ENCODE results near the gene SNTA1. TPM values are rescaled to one million over a fixed set of nuclear protein-coding genes. Genes with fewer than 3 reads are reported as not detected.

The SNTA1 gene
- total and polyA plus RNA-seq, 2 of the 13 experiments (the other 11 are each of a cell fraction or from before 2014, with no cell fraction given): 16.4 to 18.3 TPM

DNA sequence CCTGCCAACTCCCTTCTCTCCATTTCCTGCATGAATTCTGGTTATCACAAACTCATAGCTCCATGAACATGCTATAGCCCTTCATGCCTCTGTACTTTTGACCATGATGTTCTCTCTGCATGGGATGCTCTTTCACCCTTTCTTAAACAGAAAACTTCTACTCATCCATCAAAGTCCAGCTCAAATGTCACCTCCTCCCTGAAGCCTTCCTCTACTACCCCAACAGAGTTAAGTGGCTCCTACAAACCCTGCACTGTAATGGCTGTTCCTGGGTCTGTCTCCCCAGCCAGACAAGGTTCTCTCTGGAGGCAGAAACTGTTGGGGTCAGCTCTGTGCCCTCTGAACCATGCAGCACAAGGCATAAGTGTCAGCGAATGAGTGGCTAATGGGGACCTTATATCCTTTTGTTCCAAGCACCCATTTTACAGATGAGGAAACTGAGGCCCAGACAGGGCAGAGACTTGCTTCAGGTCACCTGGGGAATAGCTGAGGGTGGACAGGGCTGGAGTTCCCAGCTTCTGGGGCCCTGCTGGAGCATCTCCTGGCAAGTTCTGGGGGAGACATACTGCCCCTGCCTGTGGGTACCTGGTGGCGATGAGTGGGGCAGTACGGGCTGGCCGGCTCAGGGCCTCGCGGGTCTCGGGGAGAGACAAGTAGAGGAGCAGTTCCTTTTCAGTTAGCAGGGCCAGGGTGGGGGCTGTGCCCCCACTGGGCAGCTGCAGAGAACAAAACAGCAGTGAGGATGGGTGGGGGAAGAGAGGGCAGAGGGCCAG is 31.7 kb downstream of the SNTA1 start:
- Histone ChIP-seq H3K4me3 (replicated peaks in 1 of 3; ENCODE audit: insufficient read depth in 1 of 3, low read depth in 2 of 3, low read length in 3 of 3) (no peak overlapping the region), H3K4me2 (ENCODE audit: low read depth, low read length) (no peak overlapping the region), H3K9me3 (ENCODE audit: low read length) (no peaks in the 10 kb centered on the region), H3K4me1 (ENCODE audit: insufficient read depth, low read length) (no peaks in the 10 kb centered on the region), H3K27me3 (ENCODE audit: control insufficient read depth in 1 of 2, insufficient read depth in 2 of 2, low read length in 2 of 2) (no peaks in the 10 kb centered on the region), H2AFZ (ENCODE audit: low read length) (no peak overlapping the region), H3K9ac (ENCODE audit: insufficient read depth, low read depth, low read length) (no peak overlapping the region), H3K79me2 (ENCODE audit: insufficient read depth, low read length) (no peaks in the 10 kb centered on the region), H4K20me1 (ENCODE audit: insufficient read depth, low read length) (no peaks in the 10 kb centered on the region), H3K27ac (ENCODE audit: extremely low read length, insufficient read depth, low read length) (no peak overlapping the region), H3K36me3 (replicated peaks in 1 of 2; ENCODE audit: control insufficient read depth in 1 of 2, insufficient read depth in 2 of 2, low read length in 2 of 2) (peaks cover 30 to 41% of the 10 kb centered on the region in 2 experiments)
- no peak for FAIRE-seq
- intact Hi-C loops (cut with micrococcal nuclease; ENCODE audit: unreplicated experiment) (no loop called here), in situ Hi-C loops (cut with HindIII; ENCODE audit: extremely low pct_ligation_motif_present, low pct_unique_long_range_greater_than_20kb) (no loop called here)
- DNase-seq (ENCODE audit: low spot score): no peak
- ChIA-PET POLR2A (interaction anchor here (0.8 kb wide), 1 partner anchor 39 kb away, joined by 3 read pairs; no protein-coding TSS in a partner anchor), CTCF (ENCODE audit: low intra/inter-chr PET ratio, low total read pairs) (no interaction called here)
- no TSS peak for BruUV-seq (replicated peaks)
- 97% methylated on average over 7 of the region's 7 CpGs for WGBS (ENCODE audit: low lambda C conversion rate)
- no peak for ATAC-seq
- TF ChIP-seq GLMP (CRISPR knock-in tag; IDR thresholded peaks at IDR 0.05; ENCODE audit: borderline replicate concordance) (no peak), RXRA (CRISPR knock-in tag; IDR thresholded peaks at IDR 0.05) (0 out of 2 replicates have a peak, but pooled peaks have one; percentile 15), ZMYM3 (CRISPR knock-in tag; IDR thresholded peaks at IDR 0.05) (peak; percentile 63; the same call in 1 of the 2 replicates), HDAC6 (IDR thresholded peaks at IDR 0.05; ENCODE audit: low read depth, low read length) (no peak), BCL6 (CRISPR knock-in tag; IDR thresholded peaks at IDR 0.05) (no peak), ZNF773 (CRISPR knock-in tag; IDR thresholded peaks at IDR 0.05; ENCODE audit: borderline replicate concordance) (no peak), CHD4 (IDR thresholded peaks at IDR 0.05; ENCODE audit: borderline replicate concordance, low read length) (peak; percentile 52; the same call in 1 of the 2 replicates), MED13 (CRISPR knock-in tag; IDR thresholded peaks at IDR 0.05) (no peak), POLR2A (IDR thresholded peaks at IDR 0.05; ENCODE audit: insufficient read depth in 1 of 2, low read depth in 2 of 2, low read length in 2 of 2) (no peak), SP4 (CRISPR knock-in tag; IDR thresholded peaks at IDR 0.05) (no peak), ZNF629 (CRISPR knock-in tag; conservative IDR thresholded peaks at IDR 0.05) (peak; percentile 95), ZFYVE20 (CRISPR knock-in tag; IDR thresholded peaks at IDR 0.05; ENCODE audit: borderline replicate concordance, low read depth) (no peak), AGO2 (optimal IDR thresholded peaks at IDR 0.05; ENCODE audit: low read depth, low read length) (peak; percentile 23)
- TF ChIP-seq, protein P1, sequence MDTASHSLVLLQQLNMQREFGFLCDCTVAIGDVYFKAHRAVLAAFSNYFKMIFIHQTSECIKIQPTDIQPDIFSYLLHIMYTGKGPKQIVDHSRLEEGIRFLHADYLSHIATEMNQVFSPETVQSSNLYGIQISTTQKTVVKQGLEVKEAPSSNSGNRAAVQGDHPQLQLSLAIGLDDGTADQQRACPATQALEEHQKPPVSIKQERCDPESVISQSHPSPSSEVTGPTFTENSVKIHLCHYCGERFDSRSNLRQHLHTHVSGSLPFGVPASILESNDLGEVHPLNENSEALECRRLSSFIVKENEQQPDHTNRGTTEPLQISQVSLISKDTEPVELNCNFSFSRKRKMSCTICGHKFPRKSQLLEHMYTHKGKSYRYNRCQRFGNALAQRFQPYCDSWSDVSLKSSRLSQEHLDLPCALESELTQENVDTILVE (CRISPR knock-in tag; IDR thresholded peaks at IDR 0.05): no peak
- TF ChIP-seq, protein P2, sequence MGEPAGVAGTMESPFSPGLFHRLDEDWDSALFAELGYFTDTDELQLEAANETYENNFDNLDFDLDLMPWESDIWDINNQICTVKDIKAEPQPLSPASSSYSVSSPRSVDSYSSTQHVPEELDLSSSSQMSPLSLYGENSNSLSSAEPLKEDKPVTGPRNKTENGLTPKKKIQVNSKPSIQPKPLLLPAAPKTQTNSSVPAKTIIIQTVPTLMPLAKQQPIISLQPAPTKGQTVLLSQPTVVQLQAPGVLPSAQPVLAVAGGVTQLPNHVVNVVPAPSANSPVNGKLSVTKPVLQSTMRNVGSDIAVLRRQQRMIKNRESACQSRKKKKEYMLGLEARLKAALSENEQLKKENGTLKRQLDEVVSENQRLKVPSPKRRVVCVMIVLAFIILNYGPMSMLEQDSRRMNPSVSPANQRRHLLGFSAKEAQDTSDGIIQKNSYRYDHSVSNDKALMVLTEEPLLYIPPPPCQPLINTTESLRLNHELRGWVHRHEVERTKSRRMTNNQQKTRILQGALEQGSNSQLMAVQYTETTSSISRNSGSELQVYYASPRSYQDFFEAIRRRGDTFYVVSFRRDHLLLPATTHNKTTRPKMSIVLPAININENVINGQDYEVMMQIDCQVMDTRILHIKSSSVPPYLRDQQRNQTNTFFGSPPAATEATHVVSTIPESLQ (CRISPR knock-in tag; conservative IDR thresholded peaks at IDR 0.05): no peak
- TF ChIP-seq, protein P3, sequence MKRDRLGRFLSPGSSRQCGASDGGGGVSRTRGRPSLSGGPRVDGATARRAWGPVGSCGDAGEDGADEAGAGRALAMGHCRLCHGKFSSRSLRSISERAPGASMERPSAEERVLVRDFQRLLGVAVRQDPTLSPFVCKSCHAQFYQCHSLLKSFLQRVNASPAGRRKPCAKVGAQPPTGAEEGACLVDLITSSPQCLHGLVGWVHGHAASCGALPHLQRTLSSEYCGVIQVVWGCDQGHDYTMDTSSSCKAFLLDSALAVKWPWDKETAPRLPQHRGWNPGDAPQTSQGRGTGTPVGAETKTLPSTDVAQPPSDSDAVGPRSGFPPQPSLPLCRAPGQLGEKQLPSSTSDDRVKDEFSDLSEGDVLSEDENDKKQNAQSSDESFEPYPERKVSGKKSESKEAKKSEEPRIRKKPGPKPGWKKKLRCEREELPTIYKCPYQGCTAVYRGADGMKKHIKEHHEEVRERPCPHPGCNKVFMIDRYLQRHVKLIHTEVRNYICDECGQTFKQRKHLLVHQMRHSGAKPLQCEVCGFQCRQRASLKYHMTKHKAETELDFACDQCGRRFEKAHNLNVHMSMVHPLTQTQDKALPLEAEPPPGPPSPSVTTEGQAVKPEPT (CRISPR knock-in tag; IDR thresholded peaks at IDR 0.05; ENCODE audit: low read depth): no peak
- TF ChIP-seq, protein P4, sequence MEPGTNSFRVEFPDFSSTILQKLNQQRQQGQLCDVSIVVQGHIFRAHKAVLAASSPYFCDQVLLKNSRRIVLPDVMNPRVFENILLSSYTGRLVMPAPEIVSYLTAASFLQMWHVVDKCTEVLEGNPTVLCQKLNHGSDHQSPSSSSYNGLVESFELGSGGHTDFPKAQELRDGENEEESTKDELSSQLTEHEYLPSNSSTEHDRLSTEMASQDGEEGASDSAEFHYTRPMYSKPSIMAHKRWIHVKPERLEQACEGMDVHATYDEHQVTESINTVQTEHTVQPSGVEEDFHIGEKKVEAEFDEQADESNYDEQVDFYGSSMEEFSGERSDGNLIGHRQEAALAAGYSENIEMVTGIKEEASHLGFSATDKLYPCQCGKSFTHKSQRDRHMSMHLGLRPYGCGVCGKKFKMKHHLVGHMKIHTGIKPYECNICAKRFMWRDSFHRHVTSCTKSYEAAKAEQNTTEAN (CRISPR knock-in tag; conservative IDR thresholded peaks at IDR 0.05): no peak
